Right forelimb (tissue), 1 donor: ENCODE results near the gene WNT3.
"Not testable (repeated sequence)": the region's sequence is repeated elsewhere in the genome, so short reads cannot be mapped to it uniquely, and the experiment has no call there.

Experiments used
- DNase-seq: peaks from one replicate; pipeline ENCODE4 v3.0.0-alpha.2; 2018

WNT3 gene, protein sequence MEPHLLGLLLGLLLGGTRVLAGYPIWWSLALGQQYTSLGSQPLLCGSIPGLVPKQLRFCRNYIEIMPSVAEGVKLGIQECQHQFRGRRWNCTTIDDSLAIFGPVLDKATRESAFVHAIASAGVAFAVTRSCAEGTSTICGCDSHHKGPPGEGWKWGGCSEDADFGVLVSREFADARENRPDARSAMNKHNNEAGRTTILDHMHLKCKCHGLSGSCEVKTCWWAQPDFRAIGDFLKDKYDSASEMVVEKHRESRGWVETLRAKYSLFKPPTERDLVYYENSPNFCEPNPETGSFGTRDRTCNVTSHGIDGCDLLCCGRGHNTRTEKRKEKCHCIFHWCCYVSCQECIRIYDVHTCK

DNA sequence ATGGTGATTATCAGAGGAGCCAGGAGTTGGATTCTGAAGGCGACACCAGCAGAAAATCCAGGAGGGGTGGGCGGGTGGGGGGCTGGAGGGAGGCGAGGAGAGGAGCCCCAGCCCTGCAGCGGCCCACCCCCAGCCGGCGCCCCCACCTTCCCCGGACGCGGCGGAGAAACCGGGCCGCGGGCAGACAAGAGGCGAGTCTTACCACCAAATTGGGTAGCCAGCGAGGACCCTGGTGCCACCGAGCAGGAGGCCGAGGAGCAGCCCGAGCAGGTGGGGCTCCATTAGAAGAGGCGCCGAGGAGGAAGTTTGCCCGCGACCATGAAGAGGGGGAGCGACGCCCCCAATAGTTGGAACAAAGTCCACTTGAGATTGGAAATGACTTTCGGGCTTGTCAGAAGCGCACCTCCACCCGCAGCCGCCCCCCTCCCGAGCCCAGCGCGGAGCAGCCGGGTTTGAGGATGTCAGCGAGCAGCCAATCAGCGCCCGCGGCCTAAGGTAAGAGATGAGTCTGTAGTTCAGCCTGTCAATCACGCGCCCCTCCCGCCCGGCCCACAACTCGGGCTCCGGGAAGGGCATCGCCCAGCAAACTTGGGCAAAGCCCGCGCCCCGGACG lies at the start of gene WNT3:
TSS of gene WNT3 (minus strand) at position 377 of the 613 bp plus-strand sequence. CDS start at position 282, 95 bp downstream.
- DNase-seq = no peak

DNA sequence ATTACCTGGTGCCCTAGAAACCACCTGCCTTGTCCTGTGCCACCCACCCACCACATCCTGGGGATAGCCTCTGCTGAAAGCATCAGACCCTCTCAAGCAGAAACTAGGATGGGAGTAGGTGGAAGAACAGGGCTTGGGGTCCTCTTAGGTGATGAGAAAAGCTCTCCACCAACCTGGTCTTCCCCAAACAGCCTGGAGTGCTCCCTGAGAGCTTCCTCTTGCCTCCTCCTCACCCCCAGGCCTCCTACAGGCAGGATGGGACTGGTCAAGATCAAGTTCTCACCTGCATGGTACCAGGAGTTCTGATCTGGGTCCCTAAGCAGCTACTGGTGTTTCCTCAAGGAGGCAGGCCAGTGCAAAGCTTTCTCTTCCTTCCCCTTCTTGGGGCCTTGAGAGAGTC lies 48.3 kb upstream of the WNT3 start:
- no peak for DNase-seq

DNA sequence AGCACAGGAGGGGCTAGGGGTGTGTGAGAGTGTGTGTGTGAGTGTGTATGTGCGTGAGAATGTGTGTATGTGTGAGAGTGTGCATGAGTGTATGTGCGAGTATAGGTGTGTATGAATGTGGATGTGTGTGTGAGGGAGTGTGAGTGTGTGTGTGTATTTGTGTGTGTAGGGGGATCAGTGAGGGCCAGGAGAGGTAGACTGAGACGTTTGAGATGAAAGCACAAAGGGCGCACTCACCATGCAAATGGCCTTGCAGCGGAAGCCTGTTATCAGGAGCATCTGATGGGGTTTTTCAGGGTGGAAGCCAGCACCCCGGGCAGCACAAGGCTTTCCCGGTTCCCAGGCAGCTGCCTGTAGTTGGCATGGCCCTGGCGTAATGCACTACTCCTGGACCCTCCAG lies 47.8 kb upstream of the WNT3 start:
- DNase-seq = no peak

DNA sequence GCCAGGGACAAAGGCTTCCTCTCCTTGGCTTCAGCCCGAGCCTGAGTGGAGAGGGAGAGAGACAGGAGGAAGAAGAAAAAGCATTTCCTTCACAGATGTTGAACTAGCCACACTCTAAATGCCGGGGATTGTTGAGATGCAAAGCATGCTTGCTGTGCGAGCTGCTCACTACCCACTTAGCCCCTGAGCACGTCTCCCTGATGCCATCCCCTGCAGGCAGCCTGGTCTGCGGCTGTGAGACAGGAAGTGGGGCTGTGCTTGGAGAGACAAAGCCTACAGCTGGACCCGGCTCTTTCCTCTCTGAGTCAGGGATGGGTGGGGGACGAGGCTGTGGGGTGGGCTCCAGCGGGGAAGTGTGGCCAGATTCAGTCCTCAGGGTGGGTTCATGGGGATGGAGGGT lies 46.6 kb upstream of the WNT3 start:
- no peak for DNase-seq

DNA sequence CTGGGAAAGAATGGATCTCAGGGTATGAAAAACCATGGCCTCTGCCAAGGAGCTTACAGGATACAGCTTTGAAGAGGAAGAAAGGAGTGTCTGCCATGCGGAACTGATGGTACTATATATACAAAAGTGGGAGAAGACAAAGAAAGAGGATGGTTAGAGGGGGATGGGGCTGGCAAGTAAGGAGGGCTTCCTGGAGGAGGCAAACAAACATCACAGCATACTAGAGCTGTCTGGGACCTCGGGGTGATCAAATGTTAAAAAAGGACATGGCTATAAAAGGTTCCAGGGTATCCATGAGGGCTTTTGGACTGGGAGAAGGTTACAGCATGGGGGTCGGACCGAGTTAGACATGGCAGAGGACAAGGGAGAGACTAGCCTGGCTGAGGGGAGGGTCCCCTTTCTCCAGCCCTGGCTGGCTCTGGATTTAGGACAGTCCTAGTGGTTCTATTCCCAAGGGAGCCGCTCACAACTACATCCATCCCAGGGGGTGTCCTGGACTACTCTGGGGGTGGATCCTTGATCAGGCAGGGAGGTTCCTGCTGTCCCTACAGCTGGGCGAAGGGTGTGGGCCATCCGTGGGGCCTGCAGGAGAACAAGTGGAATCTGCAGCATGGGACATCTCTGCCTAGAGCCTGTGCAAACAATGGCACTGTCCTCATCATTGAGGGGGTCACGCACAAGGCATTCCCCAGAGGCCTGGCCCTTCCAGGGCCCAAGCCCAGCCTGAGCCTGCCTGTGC lies 45.1 kb upstream of the WNT3 start:
- no peak for DNase-seq

DNA sequence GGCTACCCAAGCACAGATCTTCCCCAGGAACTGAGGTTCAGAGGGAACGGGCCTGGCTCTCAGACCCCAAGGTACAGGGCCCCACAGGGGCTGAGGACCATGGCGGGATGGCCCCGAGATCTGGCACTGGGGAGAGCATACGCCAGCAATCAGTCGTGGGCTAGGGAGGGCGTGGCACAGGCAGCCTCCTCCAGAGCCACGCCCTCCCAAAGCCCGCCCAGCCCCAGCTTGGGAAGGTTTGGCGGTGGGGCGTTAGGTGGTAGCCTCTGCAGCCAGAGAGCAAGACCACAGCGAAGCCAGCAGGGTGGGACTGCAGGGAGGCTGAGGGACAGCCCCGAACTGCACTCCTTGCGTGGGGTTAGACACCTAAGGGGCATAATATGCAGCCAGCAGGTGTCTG lies 44.5 kb upstream of the WNT3 start:
- DNase-seq = no peak

DNA sequence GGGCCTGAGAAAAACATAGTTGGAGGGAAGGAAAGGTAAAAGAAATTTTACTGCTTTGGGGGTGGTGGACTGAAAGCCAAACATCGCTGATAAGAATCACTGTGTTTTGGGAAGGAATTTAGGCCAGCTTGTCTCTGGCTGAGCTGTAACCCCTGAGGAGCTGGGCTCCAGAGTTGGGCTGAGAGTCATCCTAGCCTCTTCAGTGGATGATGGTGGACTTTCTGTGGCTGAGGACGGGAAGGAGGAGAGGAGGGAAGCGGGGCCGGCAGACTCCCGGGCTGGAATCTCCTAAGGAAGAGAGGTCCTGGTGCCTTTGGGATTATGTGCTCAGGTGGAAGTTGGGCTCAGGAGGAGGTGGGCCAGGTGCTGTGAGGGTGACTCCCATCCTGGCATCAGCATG lies 41.5 kb upstream of the WNT3 start:
- DNase-seq = no peak

DNA sequence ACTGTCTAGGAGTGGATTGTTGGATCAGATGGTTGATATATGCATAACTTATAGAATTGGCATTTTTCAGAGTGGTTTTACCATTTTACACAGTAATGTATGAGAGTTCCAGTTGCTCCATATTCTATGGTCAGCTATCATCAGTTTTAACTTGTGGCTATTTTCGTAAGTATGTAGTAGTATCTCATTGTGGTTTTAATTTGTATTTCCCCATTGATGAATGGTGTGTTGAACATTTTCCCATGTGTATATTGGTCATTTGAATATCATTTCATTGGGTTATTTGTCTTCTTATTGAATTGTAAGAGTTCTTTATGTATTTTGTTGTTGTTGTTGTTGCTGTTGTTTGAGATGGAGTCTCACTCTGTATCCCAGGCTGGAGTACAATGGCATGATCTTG lies 39.1 kb upstream of the WNT3 start:
- no peak for DNase-seq

DNA sequence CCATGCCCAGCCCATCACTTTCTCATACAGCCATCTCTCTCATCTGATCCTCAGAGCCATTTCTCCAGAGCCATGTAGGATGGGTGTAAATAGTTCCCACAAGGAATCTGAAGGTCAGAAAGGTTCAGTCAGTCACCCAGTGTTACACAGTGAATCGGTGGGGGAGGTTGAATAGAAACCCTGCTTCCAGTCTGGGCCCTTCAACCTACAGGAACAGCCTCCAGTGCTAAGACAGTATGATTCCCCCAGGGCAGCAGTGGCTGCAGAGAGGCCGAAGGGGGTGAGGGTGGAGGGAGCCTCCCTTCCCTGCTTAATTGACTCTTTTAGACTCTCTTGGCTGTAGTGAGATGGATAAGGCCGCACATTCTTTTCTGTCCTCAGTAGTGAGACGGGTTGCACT lies 36.5 kb upstream of the WNT3 start:
- no peak for DNase-seq

DNA sequence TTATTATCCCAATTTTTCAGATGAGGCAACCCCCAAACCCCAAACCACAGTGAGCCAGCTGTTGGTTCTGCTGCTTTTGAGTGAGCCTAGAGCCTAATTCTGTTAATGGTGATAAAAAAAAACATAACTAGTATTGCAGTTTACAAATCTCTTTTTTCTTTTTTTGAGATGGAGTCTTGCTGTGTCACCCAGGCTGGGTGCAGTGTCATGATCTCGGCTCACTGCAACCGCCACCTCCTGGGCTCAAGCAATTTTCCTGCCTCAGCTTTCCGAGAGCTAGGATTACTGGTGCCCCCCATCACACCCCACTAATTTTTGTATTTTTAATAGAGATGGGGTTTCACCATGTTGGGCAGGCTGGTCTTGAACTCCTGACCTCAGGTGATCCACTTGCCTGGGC lies 36.0 kb upstream of the WNT3 start:
- no peak for DNase-seq

DNA sequence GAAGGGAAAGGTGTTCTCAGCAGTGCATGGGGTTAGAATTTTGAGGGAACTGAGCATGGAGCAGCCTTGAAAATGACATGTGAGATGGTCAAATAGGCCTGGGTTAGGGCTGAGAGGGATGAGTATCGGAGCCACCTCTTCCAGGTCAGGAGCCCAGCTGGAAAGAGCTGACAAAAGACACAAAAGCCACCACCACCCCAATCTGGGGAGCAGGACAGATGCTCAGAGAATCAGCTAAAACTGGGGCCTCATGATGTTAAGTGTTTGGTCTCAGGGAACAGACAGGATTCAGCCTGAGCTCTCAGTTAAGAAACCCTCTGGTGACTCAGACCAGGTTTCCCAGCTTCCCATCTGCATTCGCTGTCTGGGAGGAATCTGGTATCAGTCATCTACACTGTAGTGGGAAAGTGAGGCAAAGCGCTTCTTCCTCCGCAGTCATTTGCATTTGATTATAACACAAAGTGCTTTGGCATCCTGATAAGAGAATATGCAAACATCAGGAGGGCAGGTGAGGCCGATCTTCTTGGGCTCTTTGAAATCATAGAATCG lies 35.5 kb upstream of the WNT3 start:
- no peak for DNase-seq

DNA sequence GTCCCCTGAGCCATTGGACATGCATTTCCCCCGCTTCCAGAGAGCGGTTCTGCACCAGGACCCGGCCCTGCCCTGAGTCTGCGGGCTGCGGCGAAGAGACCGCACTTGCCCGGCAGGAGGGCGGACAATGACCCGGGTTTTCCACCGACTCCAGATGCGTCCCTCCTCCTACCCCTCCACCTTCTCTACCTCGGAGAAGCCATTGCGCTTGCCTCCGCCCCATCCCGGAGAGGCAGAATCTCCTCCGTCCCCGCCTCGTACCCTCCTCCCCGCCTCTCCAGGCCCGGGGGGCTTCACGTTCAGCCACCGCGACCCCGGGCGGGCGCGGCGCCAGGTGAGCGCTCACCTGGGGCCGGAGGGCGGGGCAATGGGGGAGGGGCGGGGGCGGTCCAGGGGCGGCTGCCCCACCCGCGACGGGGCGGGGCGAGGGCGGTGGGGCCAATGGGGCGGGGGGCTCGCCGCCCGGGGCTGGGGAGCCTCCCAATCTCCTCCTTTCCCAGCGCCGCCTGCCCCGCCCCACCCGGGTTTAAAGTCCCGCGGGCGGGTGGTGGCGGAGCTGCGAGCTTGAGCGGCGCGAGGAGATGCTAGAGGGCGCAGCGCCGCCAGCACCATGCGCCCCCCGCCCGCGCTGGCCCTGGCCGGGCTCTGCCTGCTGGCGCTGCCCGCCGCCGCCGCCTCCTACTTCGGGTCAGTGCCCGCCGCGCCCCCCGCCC lies 32.7 kb upstream of the WNT3 start, which contains the start of gene WNT9B:
TSS of gene WNT9B (plus strand) at position 555 of the 713 bp plus-strand sequence. CDS start at position 611, 56 bp downstream.
- DNase-seq = no peak

DNA sequence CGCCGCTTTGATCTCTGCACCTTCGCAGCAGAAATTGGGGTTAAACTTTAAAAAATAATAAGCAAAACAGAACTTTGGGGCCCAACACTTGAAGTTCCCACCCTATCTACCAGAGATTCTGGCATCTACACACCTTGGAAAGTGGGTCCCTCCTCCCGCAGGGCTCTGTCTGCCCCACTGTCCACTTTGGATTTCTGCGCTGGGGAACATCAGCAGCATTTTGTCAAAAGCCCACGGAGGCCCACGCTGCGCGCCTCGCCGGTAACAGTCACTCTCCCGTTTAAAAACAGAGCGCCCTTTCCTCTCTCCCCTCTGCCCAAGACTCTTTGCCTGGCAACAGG lies 32.2 kb upstream of the WNT3 start:
- DNase-seq = no peak

DNA sequence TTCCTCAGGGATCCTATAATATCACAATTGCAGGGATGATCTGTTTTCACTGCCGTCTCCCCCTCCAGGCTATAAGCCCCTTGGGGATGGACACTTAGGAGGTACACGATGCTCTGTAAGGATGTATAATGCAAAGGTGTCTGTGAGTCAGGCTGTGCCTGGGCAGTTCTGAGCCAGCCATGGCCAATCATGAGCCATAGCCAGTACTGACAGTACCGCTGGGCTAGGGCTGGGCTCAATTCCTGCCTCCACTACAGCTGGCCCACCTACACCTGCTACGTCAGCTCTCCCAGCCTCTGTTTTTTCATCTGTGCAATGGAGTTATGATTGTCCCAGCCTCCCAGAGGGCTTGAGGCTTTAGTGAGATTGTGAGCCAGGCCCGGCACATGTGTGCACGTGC lies 30.0 kb upstream of the WNT3 start:
- DNase-seq = no peak

DNA sequence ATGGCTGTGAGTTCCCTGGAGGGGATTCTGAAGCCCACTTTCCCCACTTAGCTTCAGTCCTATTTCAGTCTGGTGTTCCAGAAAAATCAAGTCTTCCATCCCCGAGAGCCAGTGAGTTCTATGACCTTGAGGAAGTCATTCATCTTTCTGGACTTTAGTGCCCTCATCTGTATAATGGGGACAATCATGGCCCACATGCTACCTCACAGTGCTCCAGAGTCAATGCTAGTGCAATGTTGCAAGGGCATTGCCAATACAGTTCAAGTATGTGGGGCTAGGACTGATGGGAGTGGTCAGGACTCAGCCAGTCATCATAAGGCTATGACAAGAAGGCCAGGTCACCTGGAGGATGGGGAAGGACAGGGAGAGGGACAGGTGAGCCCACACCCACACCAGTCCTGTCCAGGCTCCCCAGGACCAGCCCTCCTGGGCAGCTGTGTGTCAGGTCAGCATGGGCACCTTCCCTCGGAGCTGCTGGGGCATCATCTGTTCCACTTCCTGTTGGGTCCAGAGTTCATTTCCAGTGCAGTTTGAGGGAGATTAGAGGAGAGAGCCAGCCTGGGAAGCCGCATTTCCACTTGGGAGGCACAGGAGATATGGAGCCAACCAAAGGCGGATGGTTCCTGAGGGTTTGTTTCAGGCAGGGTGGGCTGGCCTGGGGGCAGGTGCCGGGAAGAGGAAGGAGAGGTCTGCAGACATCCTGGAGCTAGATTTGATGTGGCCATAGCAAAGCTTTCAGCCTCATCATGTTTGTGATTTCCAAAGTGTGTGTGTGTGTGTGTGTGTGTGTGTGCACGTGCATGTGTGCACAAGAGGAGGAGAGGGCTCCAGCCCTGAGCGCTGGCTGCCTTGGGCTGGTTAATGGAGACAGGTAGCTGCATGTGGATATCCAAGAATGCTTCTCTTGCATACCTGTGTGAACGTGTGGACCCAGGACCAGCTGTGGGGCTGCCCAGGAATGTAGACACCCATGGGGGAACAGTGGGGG lies 29.0 kb upstream of the WNT3 start:
- DNase-seq = no peak

DNA sequence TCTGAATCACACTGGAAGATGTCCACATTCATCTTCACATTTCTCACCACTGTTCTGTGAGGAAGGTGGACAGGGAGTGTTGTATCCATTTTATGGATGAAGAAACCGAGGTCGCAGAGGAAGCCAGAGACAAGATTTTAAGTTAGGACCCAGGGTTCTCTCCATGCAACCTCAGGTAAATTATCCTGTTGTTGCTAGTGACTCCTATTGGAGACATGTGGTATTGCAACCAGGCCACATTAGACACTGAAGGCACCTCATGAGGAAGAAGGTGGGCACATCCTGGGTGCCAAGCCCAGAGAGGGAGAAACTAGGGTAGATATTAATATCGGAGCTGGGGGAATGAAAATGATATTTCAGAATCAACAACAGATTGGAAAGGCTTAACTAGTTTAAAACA lies 24.3 kb upstream of the WNT3 start:
- no peak for DNase-seq

DNA sequence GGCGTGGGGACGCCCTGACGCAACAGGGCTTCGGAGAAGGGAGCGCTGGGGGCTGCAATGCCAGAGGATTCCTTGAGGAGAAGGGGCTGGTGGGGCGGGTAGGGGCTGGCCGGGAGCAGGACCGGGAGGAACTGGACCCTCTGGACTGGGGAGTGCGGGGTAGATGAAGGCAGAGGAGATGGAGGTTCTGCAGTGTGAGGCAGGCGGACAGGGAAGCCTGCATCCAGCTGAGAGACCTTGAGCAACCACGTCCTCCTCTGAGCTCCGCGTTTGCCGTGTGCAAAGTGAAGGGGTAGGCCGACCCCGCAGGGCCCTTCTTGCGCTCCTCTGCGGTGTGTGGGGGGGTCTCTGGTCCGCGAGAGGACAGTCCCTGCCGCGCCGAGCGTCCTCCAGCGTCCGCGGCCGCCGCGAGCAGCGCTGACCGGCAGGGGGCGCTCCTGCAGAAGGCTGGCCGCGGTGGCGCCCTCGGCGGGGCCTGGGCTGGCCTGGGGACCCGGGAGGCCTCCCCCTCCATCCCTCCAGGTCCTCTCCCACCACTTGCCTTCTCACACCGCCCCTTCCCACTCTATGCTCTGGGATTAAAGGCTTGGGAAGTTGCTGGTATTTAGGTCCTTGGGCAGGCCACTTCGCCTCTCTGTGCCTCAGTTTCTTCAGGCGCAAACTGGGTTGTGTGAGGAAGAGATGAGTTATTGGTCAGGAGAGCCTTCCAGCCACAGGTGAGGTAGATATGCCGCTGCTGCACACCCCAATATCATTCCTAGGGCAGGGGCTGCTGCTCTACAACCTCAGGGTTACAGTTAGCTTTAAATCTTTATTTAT lies 23.3 kb upstream of the WNT3 start:
- DNase-seq = no peak

DNA sequence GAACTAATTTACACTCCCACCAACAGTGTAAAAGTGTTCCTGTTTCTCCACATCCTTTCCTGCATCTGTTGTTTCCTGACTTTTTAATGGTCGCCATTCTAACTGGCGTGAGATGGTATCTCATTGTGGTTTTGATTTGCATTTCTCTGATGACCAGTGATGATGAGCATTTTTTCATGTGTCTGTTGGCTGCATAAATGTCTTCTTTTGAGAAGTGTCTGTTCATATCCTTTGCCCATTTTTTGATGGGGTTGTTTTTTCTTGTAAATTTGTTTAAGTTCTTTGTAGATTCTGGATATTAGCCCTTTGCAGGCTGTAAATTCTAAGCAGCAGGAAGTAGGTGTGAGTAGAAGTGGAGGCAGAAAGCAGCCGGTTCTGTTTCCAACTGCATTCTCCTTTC lies 22.1 kb upstream of the WNT3 start:
- not testable (repeated sequence) for DNase-seq

DNA sequence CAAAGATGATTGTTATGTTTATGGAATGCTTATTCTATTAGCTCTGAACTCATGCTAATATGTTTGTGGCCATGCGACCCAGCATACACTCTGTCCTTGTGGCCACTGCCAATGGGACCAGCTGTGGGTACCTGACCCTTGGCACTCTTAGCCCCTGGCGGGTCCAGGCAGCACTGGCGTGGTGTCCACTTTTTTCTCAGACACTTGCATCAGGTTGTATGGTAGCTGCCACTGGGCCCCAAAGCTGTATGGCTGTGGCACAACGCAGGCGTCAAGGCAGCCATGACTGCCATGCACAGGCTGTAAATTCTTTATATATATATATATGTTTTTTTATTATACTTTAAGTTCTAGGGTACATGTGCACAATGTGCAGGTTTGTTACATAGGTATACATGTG lies 20.7 kb upstream of the WNT3 start:
- no peak for DNase-seq

DNA sequence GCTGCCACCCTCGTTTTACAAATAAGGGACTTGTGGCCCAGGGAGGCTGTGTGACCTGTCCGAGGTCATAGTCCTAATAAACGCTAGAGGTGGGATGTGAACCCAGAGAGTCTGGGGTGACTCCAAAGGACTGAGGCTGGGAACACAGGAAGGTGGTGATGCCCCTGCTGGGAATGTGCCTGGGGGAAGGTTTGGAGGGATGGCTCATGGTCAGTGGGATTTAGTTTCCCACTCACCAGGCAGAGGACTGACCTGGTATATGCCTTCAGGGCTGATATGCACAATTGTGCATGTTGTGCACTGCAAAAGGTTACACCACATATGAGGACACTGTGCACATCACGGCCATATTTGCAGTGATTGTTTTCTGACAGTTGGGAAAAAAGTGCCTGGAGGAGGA lies 19.0 kb upstream of the WNT3 start:
- DNase-seq = no peak

DNA sequence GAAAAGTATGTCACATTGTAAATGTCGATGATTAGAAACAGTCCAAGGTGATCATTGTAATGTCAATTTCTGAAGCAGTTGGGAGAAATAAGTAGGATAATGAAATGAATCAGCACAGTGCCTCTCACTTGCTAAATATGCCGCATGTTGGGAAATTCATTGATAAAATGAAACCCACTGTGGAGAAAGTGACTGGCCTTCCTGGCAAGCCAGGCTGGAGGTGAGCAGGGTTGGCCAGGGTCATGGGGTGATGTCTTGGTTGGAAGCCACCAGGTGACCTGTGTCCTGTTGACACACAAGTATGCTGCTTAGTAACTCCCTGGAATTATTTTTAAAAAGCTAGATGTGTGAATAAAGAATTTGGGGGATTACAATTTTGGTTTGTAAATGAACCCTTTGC lies 18.0 kb upstream of the WNT3 start:
- no peak for DNase-seq
